ENCODE data around the gene PCCA.

DNA sequence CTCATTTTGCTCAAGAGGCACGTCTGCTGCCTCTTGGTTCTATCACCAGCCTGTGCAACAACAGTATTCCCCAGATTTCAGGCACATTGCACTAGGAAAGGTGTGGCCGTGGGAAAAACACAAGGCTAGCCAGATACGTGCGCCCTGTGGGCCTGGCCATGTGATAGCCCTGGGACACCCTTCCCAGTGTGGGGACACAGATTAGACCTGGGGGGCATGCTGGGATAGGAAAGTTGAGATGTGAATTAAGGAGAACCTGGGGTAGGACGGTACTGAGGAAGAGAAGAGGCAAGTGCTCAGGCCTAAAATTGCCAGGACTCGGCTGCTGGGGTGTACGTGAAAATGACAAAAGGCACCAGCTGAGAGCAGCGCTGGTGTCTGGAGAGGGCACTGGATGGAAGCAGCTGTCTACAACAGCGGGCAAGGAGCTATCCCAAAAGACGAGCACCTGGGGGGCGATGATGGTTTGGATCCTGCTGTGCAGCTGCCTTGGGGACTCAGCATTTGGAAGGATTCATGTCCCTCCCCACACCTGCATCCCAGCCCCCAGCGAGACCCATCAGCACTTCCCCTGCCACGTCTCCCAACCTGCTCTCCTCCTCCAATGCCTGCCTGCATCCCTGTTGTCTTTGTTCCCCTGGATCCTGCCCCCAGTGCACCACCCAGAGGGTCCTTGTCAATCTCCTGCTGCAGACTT is 445.4 kb downstream of the PCCA start:
- TF ChIP-seq, protein P1, sequence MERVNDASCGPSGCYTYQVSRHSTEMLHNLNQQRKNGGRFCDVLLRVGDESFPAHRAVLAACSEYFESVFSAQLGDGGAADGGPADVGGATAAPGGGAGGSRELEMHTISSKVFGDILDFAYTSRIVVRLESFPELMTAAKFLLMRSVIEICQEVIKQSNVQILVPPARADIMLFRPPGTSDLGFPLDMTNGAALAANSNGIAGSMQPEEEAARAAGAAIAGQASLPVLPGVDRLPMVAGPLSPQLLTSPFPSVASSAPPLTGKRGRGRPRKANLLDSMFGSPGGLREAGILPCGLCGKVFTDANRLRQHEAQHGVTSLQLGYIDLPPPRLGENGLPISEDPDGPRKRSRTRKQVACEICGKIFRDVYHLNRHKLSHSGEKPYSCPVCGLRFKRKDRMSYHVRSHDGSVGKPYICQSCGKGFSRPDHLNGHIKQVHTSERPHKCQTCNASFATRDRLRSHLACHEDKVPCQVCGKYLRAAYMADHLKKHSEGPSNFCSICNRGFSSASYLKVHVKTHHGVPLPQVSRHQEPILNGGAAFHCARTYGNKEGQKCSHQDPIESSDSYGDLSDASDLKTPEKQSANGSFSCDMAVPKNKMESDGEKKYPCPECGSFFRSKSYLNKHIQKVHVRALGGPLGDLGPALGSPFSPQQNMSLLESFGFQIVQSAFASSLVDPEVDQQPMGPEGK (CRISPR knock-in tag; IDR thresholded peaks at IDR 0.05; ENCODE audit: borderline replicate concordance), result no peak
- TF ChIP-seq SNAI2 (CRISPR knock-in tag; IDR thresholded peaks at IDR 0.05) (no peak), ZFP3 (CRISPR knock-in tag; IDR thresholded peaks at IDR 0.05) (no peak), PPARA (CRISPR knock-in tag; IDR thresholded peaks at IDR 0.05; ENCODE audit: borderline replicate concordance) (no peak), OSR1 (CRISPR knock-in tag; IDR thresholded peaks at IDR 0.05) (no peak)

Measured in SK-N-SH treated with all-trans-retinoic acid at 6 μM for 48 hours (cell line).